HG03521 (cell line): ENCODE data around the gene SSR1.
"Not testable (repeated sequence)": the region's sequence is repeated elsewhere in the genome, so short reads cannot be mapped to it uniquely, and the experiment has no call there.

Source experiments
- ATAC-seq: cut with Tn5 transposase; IDR thresholded peaks from one replicate; pipeline ENCODE4 v1.9.1; 2021; ENCODE audit warnings: mild to moderate bottlenecking, moderate library complexity; ENCODE audit not compliant: unreplicated experiment

The SSR1 gene

GRCh38 chr6:7319406-7319805 lies 6.4 kb upstream of the SSR1 start:
- ATAC-seq = not testable (repeated sequence)

- ATAC-seq = no peak
Observed at GRCh38 chr6:7317538-7317937, 4.5 kb upstream of the SSR1 start.

- ATAC-seq = no peak
Observed at GRCh38 chr6:7316658-7317533, 3.9 kb upstream of the SSR1 start.

- no peak for ATAC-seq
Observed at GRCh38 chr6:7315948-7316365, 3.0 kb upstream of the SSR1 start.

GRCh38 chr6:7315087-7315947 lies 2.3 kb upstream of the SSR1 start:
- not testable (repeated sequence) for ATAC-seq

GRCh38 chr6:7314414-7314813 lies 1.4 kb upstream of the SSR1 start:
- ATAC-seq = no peak

- no peak for ATAC-seq
Observed at GRCh38 chr6:7313505-7314165, 636 bp upstream of the SSR1 start.

- ATAC-seq = no peak
Observed at GRCh38 chr6:7311917-7312615, 933 bp downstream of the SSR1 start.

GRCh38 chr6:7311176-7311575 lies 1.8 kb downstream of the SSR1 start:
- no peak for ATAC-seq

- no peak for ATAC-seq
Observed at GRCh38 chr6:7309050-7309449, 3.9 kb downstream of the SSR1 start.

- ATAC-seq = no peak
Observed at GRCh38 chr6:7307533-7307932, 5.5 kb downstream of the SSR1 start.

GRCh38 chr6:7304821-7305220 lies 8.2 kb downstream of the SSR1 start:
- no peak for ATAC-seq

GRCh38 chr6:7301702-7302101 lies 11.3 kb downstream of the SSR1 start:
- no peak for ATAC-seq

GRCh38 chr6:7300926-7301325 lies 12.1 kb downstream of the SSR1 start:
- no peak for ATAC-seq

GRCh38 chr6:7298113-7298512 lies 14.9 kb downstream of the SSR1 start:
- no peak for ATAC-seq

GRCh38 chr6:7296602-7297001 lies 16.4 kb downstream of the SSR1 start:
- ATAC-seq = no peak

- ATAC-seq = no peak
Observed at GRCh38 chr6:7295916-7296315, 17.1 kb downstream of the SSR1 start.

- ATAC-seq = no peak
Observed at GRCh38 chr6:7292596-7293255, 20.3 kb downstream of the SSR1 start.

- ATAC-seq = no peak
Observed at GRCh38 chr6:7290079-7290478, 22.9 kb downstream of the SSR1 start.

GRCh38 chr6:7285416-7285815 lies 27.6 kb downstream of the SSR1 start:
- ATAC-seq = no peak
